Gastroesophageal sphincter (tissue), 4 donors: ENCODE data around the gene ZNF418. TPM values are rescaled to one million over a fixed set of nuclear protein-coding genes. Genes with fewer than 3 reads are reported as not detected.
"Not testable (repeated sequence)": the region's sequence is repeated elsewhere in the genome, so short reads cannot be mapped to it uniquely, and the experiment has no call there.

Experiments
- ATAC-seq: fragments of 150-250 bp; one replicate; pipeline ENCODE4 v1.9.1; 2016; ENCODE audit warnings: mild to moderate bottlenecking, moderate library complexity
- H3K27ac ChIP-seq, 4 donors: fragments of 200-600 bp; sonication (generic) in 3 of 4; 1 replicate in 3 of 4; 2 replicates in 1 of 4; pipeline ENCODE4 v1.5.1; 2016 to 2019
- H3K27me3 ChIP-seq: fragments of 200-600 bp; sonication (generic); one replicate; pipeline ENCODE4 v1.5.1; 2019
- H3K36me3 ChIP-seq, 2 donors: fragments of 200-600 bp; sonication (generic); one replicate each; pipeline ENCODE4 v1.5.1; 2019; ENCODE audit warnings: control low read depth in 1 of 2
- H3K4me1 ChIP-seq, 3 donors: fragments of 200-600 bp; sonication (generic); 1 replicate in 2 of 3; 2 replicates in 1 of 3; pipeline ENCODE4 v1.5.1; 2016 to 2019; ENCODE audit warnings: control low read depth in 2 of 3
- H3K4me3 ChIP-seq, 2 donors: fragments of 200-600 bp; sonication (generic); one replicate each; pipeline ENCODE4 v1.5.1; 2019; ENCODE audit warnings: mild to moderate bottlenecking in 1 of 2, moderate library complexity in 1 of 2
- H3K9me3 ChIP-seq, 3 donors: fragments of 200-600 bp; sonication (generic); one replicate each; pipeline ENCODE4 v1.5.1; 2017 to 2019; ENCODE audit warnings: control low read depth in 2 of 3
- CTCF ChIP-seq, 4 experiments: fragments of 200-600 bp in 2 of 4; fragments of 450-650 bp in 2 of 4; sonication (generic) in 1 of 4; IDR thresholded peaks; one replicate each; pipeline ENCODE4 v1.5.1; 2017 to 2019; ENCODE audit warnings: antibody characterized with exemption in 4 of 4, mild to moderate bottlenecking in 2 of 4, moderate library complexity in 2 of 4
- EP300 ChIP-seq: sonication (generic); formaldehyde crosslinking; IDR thresholded peaks from one replicate; pipeline ENCODE4 v1.6.1; 2017; ENCODE audit warnings: antibody characterized with exemption, mild to moderate bottlenecking
- POLR2A ChIP-seq, 2 donors: fragments of 450-650 bp; IDR thresholded peaks; one replicate each; pipeline ENCODE4 v1.6.1; 2017; ENCODE audit warnings: antibody characterized with exemption in 2 of 2, mild to moderate bottlenecking in 2 of 2, moderate library complexity in 1 of 2
- POLR2AphosphoS5 ChIP-seq: sonication (generic); formaldehyde crosslinking; IDR thresholded peaks from one replicate; pipeline ENCODE4 v1.6.1; 2017; ENCODE audit warnings: antibody characterized with exemption
- WGBS, 2 donors: methylation state at CpG; one replicate each; pipeline ENCODE4 v1.1.5; 2018; ENCODE audit warnings: low coverage in 1 of 2; 5-methylcytosine and 5-hydroxymethylcytosine counted together
- total RNA-seq, 4 donors: library from RNA; depleted of rRNA; stranded (reverse); fragments of >200 nt; gene quantifications; one replicate each; pipeline ENCODE4 v1.1.0, GENCODE V29; 2016

Gene ZNF418
- total RNA-seq, 4 donors from 2014 or later = 10.4 to 28.5 (median 13.9) TPM

GRCh38 chr19:57888560-57889231 lies 46.5 kb downstream of the ZNF418 start, which contains the start of gene ZNF814:
TSS of gene ZNF814 (minus strand) at chr19:57889037. CDS start at chr19:57888802, 235 bp downstream.
- 0% methylated on average over 1 to 3 of the region's 43 CpGs for WGBS, 2 donors

GRCh38 chr19:57888107-57888559 lies 47.1 kb downstream of the ZNF418 start:
- H3K27ac ChIP-seq = peak overlapping the region in 3 of 4 donors; percentile 74 to 80 (median 77)
- peaks cover 0 to 29% of the 10 kb centered on the region in 2 donors for H3K36me3 ChIP-seq
- TF ChIP-seq EP300 = no peak
- TF ChIP-seq CTCF (IDR thresholded peaks at IDR 0.05) = no peak
- TF ChIP-seq POLR2A (IDR thresholded peaks at IDR 0.05) = no peak
- no peak for TF ChIP-seq POLR2AphosphoS5
- 1 to 10% methylated on average over 7 to 8 of the region's 8 CpGs for whole genome bisulfite sequencing, 2 donors
- H3K9me3 ChIP-seq = peaks cover 0 to 50% (median 0%) of the 10 kb centered on the region in 3 donors
- H3K4me1 ChIP-seq = peaks cover 0 to 21% (median 0%) of the 10 kb centered on the region in 3 donors
- H3K4me3 ChIP-seq = peak overlapping the region; percentile 40 to 65
- no peak for ATAC-seq
- no peaks in the 10 kb centered on the region for H3K27me3 ChIP-seq

More at GRCh38 chr19:57888560-57889231, 46.5 kb downstream of the ZNF418 start, which contains the start of gene ZNF814:
- H3K36me3 ChIP-seq = peaks cover 0 to 27% of the 10 kb centered on the region in 2 donors
- H3K9me3 ChIP-seq = peaks cover 0 to 46% (median 0%) of the 10 kb centered on the region in 3 donors
- H3K4me3 ChIP-seq = peak within 1 kb of the TSS; percentile 40 to 65
- peaks cover 0 to 21% (median 0%) of the 10 kb centered on the region in 3 donors for H3K4me1 ChIP-seq
- no peak for TF ChIP-seq EP300
- TF ChIP-seq POLR2A (IDR thresholded peaks at IDR 0.05) = no peak
- peak; percentile 28 to 66 (median 46) for TF ChIP-seq CTCF (IDR thresholded peaks at IDR 0.05)
- TF ChIP-seq POLR2AphosphoS5 = peak; percentile 13
- H3K27me3 ChIP-seq = no peaks in the 10 kb centered on the region
- H3K27ac ChIP-seq = peak within 1 kb of the TSS in 3 of 4 donors; percentile 74 to 80 (median 77)
- peak; percentile 92 for ATAC-seq

GRCh38 chr19:57887195-57887941 lies 47.8 kb downstream of the ZNF418 start:
- H3K36me3 ChIP-seq = peaks cover 0 to 34% of the 10 kb centered on the region in 2 donors
- TF ChIP-seq POLR2A (IDR thresholded peaks at IDR 0.05) (no peak), EP300 (no peak), CTCF (IDR thresholded peaks at IDR 0.05) (no peak)
- H3K4me1 ChIP-seq = peaks cover 0 to 21% (median 0%) of the 10 kb centered on the region in 3 donors
- no peaks in the 10 kb centered on the region for H3K27me3 ChIP-seq
- 9 to 27% methylated on average over 4 to 6 of the region's 6 CpGs for WGBS, 2 donors
- H3K27ac ChIP-seq = no peak overlapping the region
- H3K4me3 ChIP-seq = peak overlapping the region in 1 of 2 donors; percentile 65
- no peak for ATAC-seq
- peaks cover 0 to 44% (median 0%) of the 10 kb centered on the region in 3 donors for H3K9me3 ChIP-seq

GRCh38 chr19:57886046-57886445 lies 49.2 kb downstream of the ZNF418 start:
- Histone ChIP-seq H3K27me3 (no peaks in the 10 kb centered on the region), H3K4me3 (no peak overlapping the region), H3K27ac (no peak overlapping the region), H3K9me3 (peaks cover 0 to 42% (median 0%) of the 10 kb centered on the region in 3 donors), H3K36me3 (peaks cover 0 to 34% of the 10 kb centered on the region in 2 donors), H3K4me1 (peaks cover 0 to 21% (median 0%) of the 10 kb centered on the region in 3 donors)
- TF ChIP-seq CTCF (IDR thresholded peaks at IDR 0.05) (no peak), EP300 (no peak), POLR2A (IDR thresholded peaks at IDR 0.05) (no peak), POLR2AphosphoS5 (no peak)
- 71 to 90% methylated on average over 3 of the region's 3 CpGs for WGBS, 2 donors
- ATAC-seq = no peak

GRCh38 chr19:57873883-57874799 lies 61.1 kb downstream of the ZNF418 start:
- not testable (repeated sequence) for H3K4me3 ChIP-seq, ATAC-seq, H3K27me3 ChIP-seq, H3K4me1 ChIP-seq, H3K27ac ChIP-seq
- Histone ChIP-seq H3K9me3 (peaks cover 0 to 96% (median 2%) of the 10 kb centered on the region in 3 donors), H3K36me3 (peaks cover 0 to 59% of the 10 kb centered on the region in 2 donors)
- WGBS, 2 donors = 86 to 87% methylated on average over 3 to 8 of the region's 8 CpGs
